Measurements from ENCODE around the gene SLC44A2.

The SLC44A2 gene

DNA sequence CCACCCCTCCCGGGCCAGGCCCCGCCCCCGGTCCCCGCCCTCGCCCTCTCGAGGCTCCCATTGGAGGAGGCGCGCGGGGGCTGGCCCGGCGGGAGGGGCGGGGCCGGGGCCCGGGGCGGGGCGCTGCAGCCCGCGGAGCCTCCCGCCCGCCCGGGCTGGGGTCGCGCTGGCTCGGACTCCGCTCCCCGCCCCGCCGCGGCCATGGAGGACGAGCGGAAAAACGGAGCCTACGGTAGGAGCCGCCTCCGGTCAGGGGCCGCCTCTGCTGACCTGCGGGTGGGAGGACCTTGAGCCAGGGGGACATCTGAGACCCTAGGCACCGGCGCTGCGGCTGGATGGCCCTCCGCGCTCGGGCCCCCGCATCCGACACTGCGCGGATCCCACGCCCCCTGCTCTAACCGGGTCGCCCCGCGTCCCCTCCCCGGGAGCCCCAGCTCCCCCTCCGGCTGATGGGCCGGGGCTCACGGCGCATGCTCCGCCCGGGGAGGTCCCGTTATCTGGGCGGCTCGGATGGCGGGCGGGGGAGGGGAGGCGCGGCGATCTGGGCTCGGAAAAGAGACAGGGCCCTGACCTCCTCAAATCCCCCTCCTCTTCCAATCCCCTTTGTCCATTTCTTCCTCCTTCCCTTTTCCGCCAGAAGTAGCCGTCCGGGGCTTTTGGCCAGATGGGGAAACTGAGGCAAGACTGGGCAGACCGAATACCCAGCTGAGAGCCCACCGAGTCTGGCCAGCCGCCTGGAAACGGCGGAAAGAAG lies 22.8 kb upstream of the SLC44A2 start:
- TF ChIP-seq, protein P1, sequence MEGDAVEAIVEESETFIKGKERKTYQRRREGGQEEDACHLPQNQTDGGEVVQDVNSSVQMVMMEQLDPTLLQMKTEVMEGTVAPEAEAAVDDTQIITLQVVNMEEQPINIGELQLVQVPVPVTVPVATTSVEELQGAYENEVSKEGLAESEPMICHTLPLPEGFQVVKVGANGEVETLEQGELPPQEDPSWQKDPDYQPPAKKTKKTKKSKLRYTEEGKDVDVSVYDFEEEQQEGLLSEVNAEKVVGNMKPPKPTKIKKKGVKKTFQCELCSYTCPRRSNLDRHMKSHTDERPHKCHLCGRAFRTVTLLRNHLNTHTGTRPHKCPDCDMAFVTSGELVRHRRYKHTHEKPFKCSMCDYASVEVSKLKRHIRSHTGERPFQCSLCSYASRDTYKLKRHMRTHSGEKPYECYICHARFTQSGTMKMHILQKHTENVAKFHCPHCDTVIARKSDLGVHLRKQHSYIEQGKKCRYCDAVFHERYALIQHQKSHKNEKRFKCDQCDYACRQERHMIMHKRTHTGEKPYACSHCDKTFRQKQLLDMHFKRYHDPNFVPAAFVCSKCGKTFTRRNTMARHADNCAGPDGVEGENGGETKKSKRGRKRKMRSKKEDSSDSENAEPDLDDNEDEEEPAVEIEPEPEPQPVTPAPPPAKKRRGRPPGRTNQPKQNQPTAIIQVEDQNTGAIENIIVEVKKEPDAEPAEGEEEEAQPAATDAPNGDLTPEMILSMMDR (IDR thresholded peaks at IDR 0.05; ENCODE audit: low read depth, low read length) = no peak
- no peak for DNase-seq (ENCODE audit: extremely low read depth, low read depth)

DNA sequence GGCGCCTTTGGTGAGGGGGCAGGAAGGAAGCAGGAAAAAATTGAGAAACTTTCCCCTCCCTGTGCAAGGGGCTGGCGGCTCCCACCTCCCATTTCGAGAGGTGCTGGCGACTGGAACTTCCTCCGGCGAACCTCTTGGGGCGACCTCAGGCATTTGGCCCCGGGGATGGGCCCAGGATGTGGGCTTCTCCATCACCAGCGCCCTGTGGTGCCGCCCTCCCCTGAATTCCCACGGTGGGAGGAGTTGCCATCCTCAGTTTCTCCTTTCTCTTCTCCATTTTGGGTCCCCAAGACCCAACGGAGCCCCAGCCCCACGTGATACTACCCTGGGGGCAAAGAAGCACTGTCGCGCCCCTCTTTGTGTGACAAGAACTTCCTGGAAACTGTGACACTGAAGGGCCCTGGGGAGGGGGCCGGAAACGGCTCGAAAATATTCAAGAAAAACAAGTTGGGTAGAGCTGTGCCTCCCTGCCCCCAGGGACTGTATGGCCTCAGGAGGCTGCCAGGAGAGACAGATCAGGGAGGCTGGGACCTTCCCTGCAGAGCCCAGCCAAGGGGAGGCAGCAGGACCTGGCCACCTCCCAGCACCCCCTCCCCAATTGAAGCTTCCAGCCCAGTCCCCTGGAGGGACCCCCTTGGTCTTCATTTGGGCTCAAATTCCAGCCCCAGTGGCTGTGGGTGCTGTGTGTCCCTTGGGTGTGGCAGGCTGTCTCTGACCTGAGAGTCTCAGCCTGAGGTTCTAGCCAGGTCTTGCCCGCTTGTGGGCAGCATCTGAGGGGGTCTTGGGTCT lies 22.1 kb upstream of the SLC44A2 start:
- DNase-seq (ENCODE audit: extremely low read depth, low read depth) = no peak

DNA sequence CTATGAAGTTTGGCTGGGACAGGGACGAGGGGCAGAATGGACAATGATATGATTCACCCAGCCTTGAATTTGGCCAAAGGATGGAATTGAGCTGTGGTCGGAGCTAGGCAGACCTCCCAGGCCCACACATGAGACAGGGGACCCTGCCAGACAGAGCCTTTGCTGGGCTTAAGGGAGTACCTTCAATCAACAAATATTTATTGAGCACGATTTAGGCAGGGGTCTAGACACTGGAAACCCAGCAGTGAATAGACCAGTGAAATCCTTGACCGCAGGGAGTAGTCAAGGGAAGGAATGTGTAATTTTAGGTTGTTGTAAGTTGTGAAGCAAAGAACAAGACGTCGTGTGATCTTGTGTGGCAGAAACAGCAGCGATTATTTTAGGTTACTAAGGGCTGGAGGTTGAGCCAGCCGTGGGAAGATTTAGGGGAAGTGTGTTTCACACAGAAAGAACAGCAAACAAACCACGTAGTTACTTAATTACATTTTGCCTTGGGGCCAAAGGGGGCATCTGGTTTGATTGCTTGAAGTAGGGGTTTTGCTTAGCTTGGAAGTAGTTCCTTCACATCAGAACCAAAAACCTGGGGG lies 21.4 kb upstream of the SLC44A2 start:
- DNase-seq (ENCODE audit: extremely low read depth, low read depth) = no peak
- TF ChIP-seq, protein P1 (IDR thresholded peaks at IDR 0.05; ENCODE audit: low read depth, low read length) = no peak

More for the DNA sequence above, 22.1 kb upstream of the SLC44A2 start:
- TF ChIP-seq, protein P1 (IDR thresholded peaks at IDR 0.05; ENCODE audit: low read depth, low read length) = no peak

DNA sequence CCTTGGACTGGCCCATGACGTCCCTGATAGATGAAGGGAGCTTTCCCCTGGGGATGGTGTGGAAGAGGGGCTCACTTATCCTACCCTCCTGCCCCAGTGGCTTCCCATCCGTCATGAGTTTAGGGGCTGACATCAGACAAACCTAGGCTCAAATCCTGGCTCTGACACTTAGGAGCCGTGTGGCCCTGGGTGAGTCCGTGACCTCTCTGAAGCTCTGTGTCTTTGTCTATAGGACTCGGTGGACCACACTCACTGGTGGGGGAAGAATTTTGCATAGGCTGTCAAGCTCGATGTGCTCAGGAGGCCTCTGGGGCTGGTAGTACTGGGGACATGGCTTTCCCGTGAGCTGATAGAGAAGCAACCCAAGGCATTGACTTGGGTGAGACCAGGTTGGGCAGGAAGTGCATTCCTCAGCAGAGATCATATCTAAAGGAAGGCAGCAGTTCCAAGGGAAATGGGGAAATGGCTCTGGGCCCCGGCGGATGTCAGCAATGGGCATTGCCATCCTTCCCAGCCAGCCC lies 20.8 kb upstream of the SLC44A2 start:
- no peak for DNase-seq (ENCODE audit: extremely low read depth, low read depth)
- TF ChIP-seq, protein P1 (IDR thresholded peaks at IDR 0.05; ENCODE audit: low read depth, low read length) = no peak

DNA sequence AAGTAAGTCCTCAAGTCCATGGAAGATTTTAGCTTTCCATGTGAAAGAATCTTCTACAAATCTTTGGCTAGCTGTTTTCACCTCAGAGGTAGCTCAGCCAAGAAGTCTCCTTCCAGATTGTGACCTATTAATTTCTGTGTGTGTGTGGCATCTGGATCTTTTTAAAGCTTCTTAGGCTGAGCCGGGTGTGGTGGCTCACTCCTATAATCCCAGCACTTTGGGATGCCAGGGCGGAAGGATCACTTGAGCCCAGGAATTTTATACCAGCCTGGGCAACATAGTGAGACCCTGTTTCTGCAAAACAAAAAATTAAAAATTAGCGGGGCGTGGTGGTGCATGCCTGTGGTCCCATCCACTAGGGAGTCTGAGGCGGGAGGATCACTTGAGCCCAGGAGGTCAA lies 13.4 kb upstream of the SLC44A2 start:
- TF ChIP-seq, protein P1 (IDR thresholded peaks at IDR 0.05; ENCODE audit: low read depth, low read length) = no peak
- no peak for DNase-seq (ENCODE audit: extremely low read depth, low read depth)

DNA sequence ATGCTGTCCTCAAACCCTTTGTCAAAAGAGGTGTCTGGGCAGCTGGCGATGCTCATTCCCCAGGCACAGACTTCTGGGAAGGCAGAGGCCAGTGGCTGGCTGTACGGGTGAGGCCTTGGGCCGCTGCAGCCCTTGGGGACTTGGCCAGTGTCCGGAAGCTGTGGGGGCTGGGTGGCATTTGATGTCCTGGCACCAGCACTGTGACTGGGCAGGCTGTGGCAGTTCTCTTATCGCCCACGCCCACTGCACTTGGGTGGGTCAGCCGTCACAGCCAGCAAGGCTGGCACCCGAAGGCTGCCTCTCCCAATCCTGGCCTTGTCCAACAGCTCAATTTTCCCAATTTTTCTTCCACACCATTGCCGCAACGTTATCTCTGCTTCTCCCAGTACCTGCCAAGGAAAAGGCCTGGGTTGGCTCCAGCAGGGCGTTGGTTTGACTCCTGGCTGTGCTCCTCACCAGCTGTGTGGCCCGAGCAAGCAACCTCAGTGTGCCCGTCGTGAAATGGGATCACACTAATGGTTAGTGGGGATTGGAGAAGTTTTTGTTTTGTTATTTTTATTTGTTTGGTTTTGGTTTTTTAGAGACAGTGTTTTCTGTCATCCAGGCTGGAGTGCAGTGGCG lies 12.7 kb upstream of the SLC44A2 start:
- DNase-seq (ENCODE audit: extremely low read depth, low read depth) = no peak
- TF ChIP-seq, protein P1 (IDR thresholded peaks at IDR 0.05; ENCODE audit: low read depth, low read length) = no peak
